ENCODE data around the gene ZNF827. TPM values are rescaled to one million over a fixed set of nuclear protein-coding genes. Genes with fewer than 3 reads are reported as not detected.

ZNF827 gene
- total RNA-seq, 1 experiment from 2014 or later: 29.4 TPM

DNA sequence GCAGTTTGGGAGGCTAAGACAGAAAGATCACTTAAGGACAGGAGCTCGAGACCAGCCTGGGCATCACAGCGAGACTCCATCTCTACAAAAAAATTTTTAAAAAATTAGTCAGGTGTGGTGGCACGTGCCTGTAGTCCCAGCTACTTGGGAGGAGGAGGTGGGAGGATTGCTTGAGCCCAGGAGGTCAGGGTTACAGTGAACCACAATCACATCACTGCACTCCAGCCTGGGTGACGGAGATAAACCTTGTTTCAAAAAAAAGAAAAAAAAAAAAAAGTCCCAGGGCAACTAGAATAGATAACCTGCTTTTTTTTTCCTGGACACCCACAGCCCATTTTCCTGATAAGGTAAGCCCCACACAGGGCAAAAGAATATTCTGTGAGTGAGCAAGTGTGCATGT is 162.4 kb downstream of the ZNF827 start:
- Histone ChIP-seq H3K4me1 (ENCODE audit: insufficient read depth, low read length) (no peaks in the 10 kb centered on the region; the same call in 1 of the 2 replicates), H2BK12ac (ENCODE audit: insufficient read length, low read depth, low read length) (no peak overlapping the region), H3K23me2 (ENCODE audit: insufficient read length, low read depth, low read length, poor library complexity, severe bottlenecking) (no peaks in the 10 kb centered on the region), H2BK5ac (ENCODE audit: insufficient read length, low read length) (no peak overlapping the region), H4K20me1 (ENCODE audit: control insufficient read depth, insufficient read depth, insufficient read length) (peaks cover 3% of the 10 kb centered on the region), H3K27me3 (ENCODE audit: insufficient read depth, low read length) (no peaks in the 10 kb centered on the region), H3K4ac (ENCODE audit: low read depth, low read length) (no peak overlapping the region), H2BK120ac (ENCODE audit: low read depth, low read length, poor library complexity, severe bottlenecking) (no peak overlapping the region), H3K18ac (ENCODE audit: insufficient read length, low read depth, low read length) (no peak overlapping the region), H2BK15ac (ENCODE audit: low read depth, low read length) (no peak overlapping the region), H3K27ac (ENCODE audit: insufficient read length, low read depth, low read length) (no peak overlapping the region), H3K9me3 (ENCODE audit: control insufficient read depth, low read depth, low read length) (no peaks in the 10 kb centered on the region), H2AFZ (ENCODE audit: low read length) (no peak overlapping the region), H3K79me1 (ENCODE audit: insufficient read depth, low read depth, low read length, poor library complexity, severe bottlenecking) (no peaks in the 10 kb centered on the region), H4K8ac (replicated peaks; ENCODE audit: insufficient read length, low read depth, low read length) (no peak overlapping the region), H2BK20ac (ENCODE audit: low read depth, low read length, poor library complexity, severe bottlenecking) (no peak overlapping the region), H3K79me2 (ENCODE audit: insufficient read depth, low read length) (no peaks in the 10 kb centered on the region), H3K23ac (ENCODE audit: insufficient read length, low read depth, low read length) (no peak overlapping the region), H4K91ac (ENCODE audit: insufficient read length, low read depth, low read length) (no peak overlapping the region), H3K4me2 (ENCODE audit: insufficient read depth, insufficient read length, low read length) (no peak overlapping the region), H4K5ac (ENCODE audit: insufficient read length, low read depth, low read length) (no peak overlapping the region), H3K9ac (ENCODE audit: extremely low read depth, insufficient read length, low read length) (no peak overlapping the region), H2AK5ac (ENCODE audit: insufficient read length, low read length) (no peak overlapping the region), H3T11ph (ENCODE audit: low read length) (no peak overlapping the region), H3K56ac (ENCODE audit: insufficient read length, low read depth, low read length) (no peak overlapping the region), H3K14ac (ENCODE audit: insufficient read depth, low read length) (no peak overlapping the region)
- no CpG with 5 or more reads among the region's 4 CpGs for WGBS (ENCODE audit: extremely low coverage, insufficient read length, low lambda C conversion rate)
- Mint-ChIP-seq H3K27me3 (ENCODE audit: low read depth) (no peaks in the 10 kb centered on the region), H3K9me3 (no peaks in the 10 kb centered on the region), H3K36me3 (ENCODE audit: insufficient read depth in 1 of 3, low read depth in 3 of 3) (peaks cover 18 to 71% (median 53%) of the 10 kb centered on the region in 3 experiments), H3K27ac (no peak overlapping the region; a peak in 1 of 7 replicates), H3K4me1 (peaks cover 10 to 16% of the 10 kb centered on the region in 2 experiments), H3K4me3 (no peak overlapping the region)
- DNase-seq: no peak
- TF ChIP-seq, protein P1, sequence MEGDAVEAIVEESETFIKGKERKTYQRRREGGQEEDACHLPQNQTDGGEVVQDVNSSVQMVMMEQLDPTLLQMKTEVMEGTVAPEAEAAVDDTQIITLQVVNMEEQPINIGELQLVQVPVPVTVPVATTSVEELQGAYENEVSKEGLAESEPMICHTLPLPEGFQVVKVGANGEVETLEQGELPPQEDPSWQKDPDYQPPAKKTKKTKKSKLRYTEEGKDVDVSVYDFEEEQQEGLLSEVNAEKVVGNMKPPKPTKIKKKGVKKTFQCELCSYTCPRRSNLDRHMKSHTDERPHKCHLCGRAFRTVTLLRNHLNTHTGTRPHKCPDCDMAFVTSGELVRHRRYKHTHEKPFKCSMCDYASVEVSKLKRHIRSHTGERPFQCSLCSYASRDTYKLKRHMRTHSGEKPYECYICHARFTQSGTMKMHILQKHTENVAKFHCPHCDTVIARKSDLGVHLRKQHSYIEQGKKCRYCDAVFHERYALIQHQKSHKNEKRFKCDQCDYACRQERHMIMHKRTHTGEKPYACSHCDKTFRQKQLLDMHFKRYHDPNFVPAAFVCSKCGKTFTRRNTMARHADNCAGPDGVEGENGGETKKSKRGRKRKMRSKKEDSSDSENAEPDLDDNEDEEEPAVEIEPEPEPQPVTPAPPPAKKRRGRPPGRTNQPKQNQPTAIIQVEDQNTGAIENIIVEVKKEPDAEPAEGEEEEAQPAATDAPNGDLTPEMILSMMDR (conservative IDR thresholded peaks at IDR 0.05): no peak

Measured in H9 (cell line).